Activated CD4-positive, CD25-positive, alpha-beta regulatory T cell treated with anti-CD3 and anti-CD28 coated beads, Interleukin-2, amount 50 U/mL, for 24 hours (primary cell): ENCODE data around the gene TTLL5.
"Not testable (repeated sequence)": the region's sequence is repeated elsewhere in the genome, so short reads cannot be mapped to it uniquely, and the experiment has no call there.

Source experiments
- ATAC-seq, 2 donors: fragments of 150-1000 bp; cut with Tn5 transposase; one replicate each; pipeline ENCODE4 v1.10.0; 2021; ENCODE audit warnings: mild to moderate bottlenecking in 1 of 2, moderate library complexity in 1 of 2

TTLL5 gene

GRCh38 chr14:75917322-75917945 lies 256.4 kb downstream of the TTLL5 start:
- no peak for ATAC-seq

GRCh38 chr14:75917946-75918335 lies 256.9 kb downstream of the TTLL5 start:
- ATAC-seq = no peak

- not testable (repeated sequence) for ATAC-seq
Observed at GRCh38 chr14:75920421-75920820, 259.4 kb downstream of the TTLL5 start.

- not testable (repeated sequence) for ATAC-seq
Observed at GRCh38 chr14:75925141-75925840, 264.2 kb downstream of the TTLL5 start.

GRCh38 chr14:75926431-75927115 lies 265.5 kb downstream of the TTLL5 start:
- no peak for ATAC-seq

- ATAC-seq = no peak
Observed at GRCh38 chr14:75927564-75928087, 266.6 kb downstream of the TTLL5 start.

GRCh38 chr14:75928690-75929181 lies 267.7 kb downstream of the TTLL5 start:
- no peak for ATAC-seq

GRCh38 chr14:75933712-75934296 lies 272.8 kb downstream of the TTLL5 start:
- ATAC-seq = no peak

- no peak for ATAC-seq
Observed at GRCh38 chr14:75934998-75935628, 274.1 kb downstream of the TTLL5 start.

- ATAC-seq = no peak
Observed at GRCh38 chr14:75939200-75939599, 278.2 kb downstream of the TTLL5 start.

GRCh38 chr14:75941030-75941429 lies 280.0 kb downstream of the TTLL5 start:
- no peak for ATAC-seq

- ATAC-seq = no peak
Observed at GRCh38 chr14:75944607-75945241, 283.7 kb downstream of the TTLL5 start.

GRCh38 chr14:75946785-75947184 lies 285.7 kb downstream of the TTLL5 start:
- ATAC-seq = no peak

- ATAC-seq = no peak
Observed at GRCh38 chr14:75952489-75952888, 291.4 kb downstream of the TTLL5 start.

GRCh38 chr14:75959031-75959430 lies 298.0 kb downstream of the TTLL5 start:
- no peak for ATAC-seq

- no peak for ATAC-seq
Observed at GRCh38 chr14:75960231-75960630, 299.2 kb downstream of the TTLL5 start.

GRCh38 chr14:75961662-75962061 lies 300.6 kb downstream of the TTLL5 start:
- no peak for ATAC-seq

GRCh38 chr14:75967866-75968265 lies 306.8 kb downstream of the TTLL5 start:
- no peak for ATAC-seq

GRCh38 chr14:75968456-75968855 lies 307.4 kb downstream of the TTLL5 start:
- no peak for ATAC-seq

GRCh38 chr14:75969126-75969525 lies 308.1 kb downstream of the TTLL5 start:
- no peak for ATAC-seq

- no peak for ATAC-seq
Observed at GRCh38 chr14:75969891-75970290, 308.8 kb downstream of the TTLL5 start.

GRCh38 chr14:75970989-75971388 lies 309.9 kb downstream of the TTLL5 start:
- ATAC-seq = no peak
